GM19395 (cell line): ENCODE measurements around the gene CUEDC2.

Experiments used
- ATAC-seq: cut with Tn5 transposase; IDR thresholded peaks from one replicate; pipeline ENCODE4 v1.9.1; 2021; ENCODE audit warnings: mild to moderate bottlenecking, moderate library complexity; ENCODE audit not compliant: unreplicated experiment

CUEDC2 gene

GRCh38 chr10:102425444-102425843, 6.9 kb downstream of the CUEDC2 start:
- ATAC-seq: no peak

- no peak for ATAC-seq
These were observed 7.5 kb downstream of the CUEDC2 start for GRCh38 chr10:102424916-102425315.

GRCh38 chr10:102424145-102424544, 8.2 kb downstream of the CUEDC2 start:
- ATAC-seq: no peak

GRCh38 chr10:102423372-102423968, 8.9 kb downstream of the CUEDC2 start:
- ATAC-seq: no peak

- ATAC-seq: peak; percentile 28
These were observed 9.7 kb downstream of the CUEDC2 start for GRCh38 chr10:102422545-102423129.

- peak; percentile 1 for ATAC-seq
These were observed 10.4 kb downstream of the CUEDC2 start for GRCh38 chr10:102421757-102422512.

- no peak for ATAC-seq
These were observed 10.9 kb downstream of the CUEDC2 start for GRCh38 chr10:102421507-102421756.

- ATAC-seq: peak; percentile 74
These were observed 11.5 kb downstream of the CUEDC2 start, which contains the start of gene FBXL15 for GRCh38 chr10:102420714-102421506. Gene FBXL15 (plus strand): TSS chr10:102420836. CDS start chr10:102421130, 294 bp downstream.

- no peak for ATAC-seq
These were observed 12.1 kb downstream of the CUEDC2 start for GRCh38 chr10:102420181-102420713.

- ATAC-seq: no peak
These were observed 12.8 kb downstream of the CUEDC2 start for GRCh38 chr10:102419269-102420180.

- no peak for ATAC-seq
These were observed 13.6 kb downstream of the CUEDC2 start, which contains the start of gene PSD for GRCh38 chr10:102418622-102419268. Gene PSD (minus strand): TSS chr10:102418785. CDS start chr10:102417038, 1,747 bp downstream.

GRCh38 chr10:102416695-102417094, 15.7 kb downstream of the CUEDC2 start:
- no peak for ATAC-seq

- ATAC-seq: no peak
These were observed 16.1 kb downstream of the CUEDC2 start for GRCh38 chr10:102416283-102416682.

GRCh38 chr10:102414749-102415148, 17.6 kb downstream of the CUEDC2 start:
- no peak for ATAC-seq

GRCh38 chr10:102413806-102414561, 18.4 kb downstream of the CUEDC2 start:
- no peak for ATAC-seq

GRCh38 chr10:102413053-102413705, 19.2 kb downstream of the CUEDC2 start:
- ATAC-seq: no peak

- ATAC-seq: no peak
These were observed 20.1 kb downstream of the CUEDC2 start for GRCh38 chr10:102412293-102412692.
